Mucosa of descending colon (tissue), 3 donors: ENCODE measurements around the gene NCF4. TPM values are rescaled to one million over a fixed set of nuclear protein-coding genes. Genes with fewer than 3 reads are reported as not detected.
A peak's percentile ranks its signal among the peaks of the same experiment; 100 is the strongest.

Experiments used
- ATAC-seq: fragments of 200-7000 bp; cut with Tn5 transposase; one replicate; pipeline ENCODE4 v1.9.1; 2020; ENCODE audit warnings: mild to moderate bottlenecking, moderate library complexity
- DNase-seq, 3 donors: peaks; one replicate each; pipeline ENCODE4 v3.0.0-alpha.2; 2020
- H3K36me3 ChIP-seq: fragments of 200-600 bp; one replicate; pipeline ENCODE4 v1.8.0; 2021; ENCODE audit warnings: low read depth, mild to moderate bottlenecking
- H3K4me1 ChIP-seq: fragments of 200-600 bp; one replicate; pipeline ENCODE4 v1.8.0; 2021; ENCODE audit warnings: low read depth, mild to moderate bottlenecking
- H3K4me3 ChIP-seq: fragments of 200-600 bp; one replicate; pipeline ENCODE4 v1.8.0; 2021; ENCODE audit warnings: mild to moderate bottlenecking
- H3K9me3 ChIP-seq: fragments of 200-600 bp; one replicate; pipeline ENCODE4 v1.8.0; 2021; ENCODE audit warnings: mild to moderate bottlenecking
- CTCF ChIP-seq: fragments of 200-600 bp; IDR thresholded peaks from one replicate; pipeline ENCODE4 v1.8.0; 2022; ENCODE audit warnings: antibody characterized with exemption, mild to moderate bottlenecking
- intact Hi-C, 2 donors: fragments of 100-400 bp; cut with DNase I in 1 of 2; cut with micrococcal nuclease in 1 of 2; formaldehyde crosslinking; loops; one replicate each; pipeline versions ENCODE4 v1.11.0 to v1.11.1; 2022; cut with DNase I, micrococcal nuclease
- total RNA-seq, 3 donors: library from RNA; stranded (reverse); fragmentation: NEBNext Ultra II Directional in 2 of 3; extraction: Animal tissue kit (Norgen Biotek cat#: 25700) in 2 of 3; gene quantifications; one replicate each; pipeline versions ENCODE4 v1.2.1 to v1.2.4, GENCODE V29; 2021 to 2023
- donor health status: DM: no; HTN: no; CAD: no; lungs with moderate emphysema.
- donor health status: DM: no; HTN: no; CAD: no.
- donor health status: DM: no; HTN: yes; CAD: no.

Gene NCF4
- total RNA-seq, 3 donors from 2014 or later: 6.3 to 15.2 (median 14.8) TPM

GRCh38 chr22:36860438-36860820, 377 bp upstream of the NCF4 start:
- DNase-seq: no peak
- intact Hi-C loops: no loop called here
- no peak overlapping the region for H3K4me3 ChIP-seq

DNA sequence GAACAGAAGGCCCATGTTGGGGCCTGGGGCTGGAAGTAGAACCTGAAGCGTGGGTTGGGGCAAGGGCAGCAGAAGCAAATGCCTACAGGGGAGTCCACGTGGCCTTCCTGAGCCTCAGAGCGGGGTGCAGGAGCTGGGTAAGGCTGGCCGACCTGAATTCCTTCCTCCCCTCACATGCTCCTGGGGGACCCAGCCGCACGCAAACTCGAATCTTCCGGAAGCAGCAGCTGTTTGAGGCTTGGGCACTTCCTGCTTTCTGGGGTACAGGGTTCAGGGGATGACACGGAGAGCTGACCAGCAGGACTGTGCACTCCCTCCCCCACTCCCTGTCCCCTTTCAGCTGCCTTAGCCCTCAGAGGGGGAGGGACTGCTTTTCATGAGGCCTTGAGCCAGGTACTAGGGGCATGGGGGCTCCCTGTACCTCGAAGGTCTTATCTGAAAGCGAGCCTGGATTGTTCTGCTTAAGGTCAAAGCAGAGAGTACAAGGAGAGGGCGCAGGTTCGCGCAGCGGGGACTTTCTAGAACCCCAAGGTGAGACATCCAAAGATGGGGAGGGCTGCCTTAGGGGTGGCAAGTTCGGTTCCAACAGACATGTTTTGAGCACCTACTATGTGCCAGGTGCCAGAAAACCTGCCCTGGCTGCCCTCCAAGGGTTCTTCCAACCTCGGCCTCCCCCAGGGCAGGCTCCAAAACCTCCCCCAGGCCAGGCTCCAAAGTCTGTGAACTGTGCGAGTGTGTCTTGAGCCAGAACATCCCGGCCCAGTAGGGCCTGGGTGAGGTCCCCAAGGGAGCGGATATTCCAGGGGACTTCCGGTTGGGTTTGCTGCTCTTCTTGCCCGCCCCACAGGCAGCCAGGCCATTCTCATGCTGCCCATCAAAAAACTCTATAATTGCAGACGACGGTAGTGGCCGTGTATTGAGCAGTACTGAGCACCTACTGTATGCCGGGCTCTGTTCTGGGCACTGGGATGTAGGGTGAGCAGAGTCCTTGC, 1.7 kb downstream of the NCF4 start:
- Histone ChIP-seq H3K4me3 (no peak overlapping the region), H3K4me1 (peaks cover 5% of the 10 kb centered on the region), H3K36me3 (no peaks in the 10 kb centered on the region), H3K9me3 (no peaks in the 10 kb centered on the region)
- ATAC-seq (peak; percentile 43), DNase-seq (peak; percentile 44 to 73 (median 49))
- TF ChIP-seq CTCF: no peak
- intact Hi-C loops: no loop called here

More at GRCh38 chr22:36860438-36860820, 377 bp upstream of the NCF4 start:
- Histone ChIP-seq H3K9me3 (no peaks in the 10 kb centered on the region), H3K36me3 (no peaks in the 10 kb centered on the region), H3K4me1 (peaks cover 5% of the 10 kb centered on the region)
- no peak for ATAC-seq
- no peak for TF ChIP-seq CTCF

DNA sequence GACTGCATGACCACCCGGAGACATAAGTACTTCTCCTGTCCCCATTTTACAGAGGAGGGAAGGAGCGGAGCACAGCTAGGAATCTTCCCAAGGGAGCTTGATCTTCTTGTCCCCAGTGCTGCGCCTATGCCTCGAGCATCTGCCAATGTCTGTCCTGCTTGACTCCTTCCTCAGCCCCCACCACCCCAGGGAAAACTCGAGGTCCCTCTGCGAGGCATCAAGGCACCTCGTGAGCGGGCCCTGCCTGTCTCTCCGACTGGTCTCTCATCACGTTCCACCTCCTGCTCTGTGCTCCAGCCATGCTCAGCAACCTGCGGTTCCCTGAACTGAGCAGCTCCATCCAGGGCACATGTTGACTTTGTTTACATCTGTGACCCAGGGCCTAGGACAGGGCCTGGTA, 2.5 kb downstream of the NCF4 start:
- Histone ChIP-seq H3K36me3 (no peaks in the 10 kb centered on the region), H3K4me1 (peaks cover 5% of the 10 kb centered on the region), H3K4me3 (no peak overlapping the region), H3K9me3 (no peaks in the 10 kb centered on the region)
- no peak for DNase-seq
- TF ChIP-seq CTCF: no peak
- ATAC-seq: no peak
- intact Hi-C loops: no loop called here

DNA sequence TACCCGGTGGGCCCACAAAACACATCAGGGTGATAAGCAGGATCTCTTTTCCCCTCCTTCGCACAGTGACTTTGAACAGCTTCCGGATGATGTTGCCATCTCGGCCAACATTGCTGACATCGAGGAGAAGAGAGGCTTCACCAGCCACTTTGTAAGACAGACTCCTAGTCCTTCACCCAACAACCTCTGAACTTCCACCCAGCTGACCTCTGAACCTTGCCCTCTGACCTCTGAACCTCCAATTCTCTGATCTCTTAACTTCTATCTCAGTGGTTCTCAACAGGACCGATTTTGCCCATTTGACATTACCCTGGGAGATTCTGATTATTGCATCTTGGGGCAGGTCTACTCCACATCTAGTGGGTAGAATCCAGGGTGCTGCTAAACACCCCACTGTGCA, 3.2 kb downstream of the NCF4 start:
- peaks cover 5% of the 10 kb centered on the region for H3K4me1 ChIP-seq
- H3K9me3 ChIP-seq: no peaks in the 10 kb centered on the region
- ATAC-seq (no peak), DNase-seq (no peak)
- intact Hi-C loops: no loop called here
- no peak overlapping the region for H3K4me3 ChIP-seq
- H3K36me3 ChIP-seq: no peaks in the 10 kb centered on the region
- TF ChIP-seq CTCF: no peak

- intact Hi-C loops: no loop called here
- no peak for DNase-seq
- TF ChIP-seq CTCF: no peak
- Histone ChIP-seq H3K4me3 (no peak overlapping the region), H3K4me1 (peaks cover 5% of the 10 kb centered on the region), H3K36me3 (no peaks in the 10 kb centered on the region), H3K9me3 (no peaks in the 10 kb centered on the region)
- ATAC-seq: no peak
These were observed 3.8 kb downstream of the NCF4 start for GRCh38 chr22:36864454-36865215.
